ENCODE measurements around the gene GCNT2. TPM values are rescaled to one million over a fixed set of nuclear protein-coding genes. Genes with fewer than 3 reads are reported as not detected.

The GCNT2 gene
- total RNA-seq, 1 experiment from 2014 or later, result 51.2 TPM

DNA sequence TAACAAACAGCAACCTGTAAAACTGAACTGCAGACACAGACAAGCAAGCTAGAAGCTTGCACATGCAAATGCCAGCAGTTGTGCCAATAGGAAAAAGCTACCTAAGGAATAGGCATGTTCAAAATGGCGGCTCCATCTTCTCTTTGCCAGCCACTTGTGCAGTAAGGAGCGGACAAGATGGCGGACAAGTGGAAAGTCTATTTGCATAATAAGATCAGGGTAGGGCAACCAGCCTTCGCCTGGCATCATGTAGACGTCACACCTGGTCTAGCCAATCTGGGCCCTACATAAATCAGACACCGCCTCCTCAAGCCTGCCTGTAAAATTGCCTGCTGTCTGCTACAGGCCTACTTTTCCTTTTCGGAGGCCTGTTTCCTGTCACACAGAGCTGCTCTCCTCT is 155.3 kb downstream of the GCNT2 start:
- TF ChIP-seq, protein P1, sequence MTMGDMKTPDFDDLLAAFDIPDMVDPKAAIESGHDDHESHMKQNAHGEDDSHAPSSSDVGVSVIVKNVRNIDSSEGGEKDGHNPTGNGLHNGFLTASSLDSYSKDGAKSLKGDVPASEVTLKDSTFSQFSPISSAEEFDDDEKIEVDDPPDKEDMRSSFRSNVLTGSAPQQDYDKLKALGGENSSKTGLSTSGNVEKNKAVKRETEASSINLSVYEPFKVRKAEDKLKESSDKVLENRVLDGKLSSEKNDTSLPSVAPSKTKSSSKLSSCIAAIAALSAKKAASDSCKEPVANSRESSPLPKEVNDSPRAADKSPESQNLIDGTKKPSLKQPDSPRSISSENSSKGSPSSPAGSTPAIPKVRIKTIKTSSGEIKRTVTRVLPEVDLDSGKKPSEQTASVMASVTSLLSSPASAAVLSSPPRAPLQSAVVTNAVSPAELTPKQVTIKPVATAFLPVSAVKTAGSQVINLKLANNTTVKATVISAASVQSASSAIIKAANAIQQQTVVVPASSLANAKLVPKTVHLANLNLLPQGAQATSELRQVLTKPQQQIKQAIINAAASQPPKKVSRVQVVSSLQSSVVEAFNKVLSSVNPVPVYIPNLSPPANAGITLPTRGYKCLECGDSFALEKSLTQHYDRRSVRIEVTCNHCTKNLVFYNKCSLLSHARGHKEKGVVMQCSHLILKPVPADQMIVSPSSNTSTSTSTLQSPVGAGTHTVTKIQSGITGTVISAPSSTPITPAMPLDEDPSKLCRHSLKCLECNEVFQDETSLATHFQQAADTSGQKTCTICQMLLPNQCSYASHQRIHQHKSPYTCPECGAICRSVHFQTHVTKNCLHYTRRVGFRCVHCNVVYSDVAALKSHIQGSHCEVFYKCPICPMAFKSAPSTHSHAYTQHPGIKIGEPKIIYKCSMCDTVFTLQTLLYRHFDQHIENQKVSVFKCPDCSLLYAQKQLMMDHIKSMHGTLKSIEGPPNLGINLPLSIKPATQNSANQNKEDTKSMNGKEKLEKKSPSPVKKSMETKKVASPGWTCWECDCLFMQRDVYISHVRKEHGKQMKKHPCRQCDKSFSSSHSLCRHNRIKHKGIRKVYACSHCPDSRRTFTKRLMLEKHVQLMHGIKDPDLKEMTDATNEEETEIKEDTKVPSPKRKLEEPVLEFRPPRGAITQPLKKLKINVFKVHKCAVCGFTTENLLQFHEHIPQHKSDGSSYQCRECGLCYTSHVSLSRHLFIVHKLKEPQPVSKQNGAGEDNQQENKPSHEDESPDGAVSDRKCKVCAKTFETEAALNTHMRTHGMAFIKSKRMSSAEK (CRISPR knock-in tag; IDR thresholded peaks at IDR 0.05; ENCODE audit: borderline replicate concordance), result no peak
- TF ChIP-seq, protein P2, sequence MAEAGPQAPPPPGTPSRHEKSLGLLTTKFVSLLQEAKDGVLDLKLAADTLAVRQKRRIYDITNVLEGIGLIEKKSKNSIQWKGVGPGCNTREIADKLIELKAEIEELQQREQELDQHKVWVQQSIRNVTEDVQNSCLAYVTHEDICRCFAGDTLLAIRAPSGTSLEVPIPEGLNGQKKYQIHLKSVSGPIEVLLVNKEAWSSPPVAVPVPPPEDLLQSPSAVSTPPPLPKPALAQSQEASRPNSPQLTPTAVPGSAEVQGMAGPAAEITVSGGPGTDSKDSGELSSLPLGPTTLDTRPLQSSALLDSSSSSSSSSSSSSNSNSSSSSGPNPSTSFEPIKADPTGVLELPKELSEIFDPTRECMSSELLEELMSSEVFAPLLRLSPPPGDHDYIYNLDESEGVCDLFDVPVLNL (CRISPR knock-in tag; IDR thresholded peaks at IDR 0.05; ENCODE audit: borderline replicate concordance, low read depth), result no peak
- TF ChIP-seq, protein P3, sequence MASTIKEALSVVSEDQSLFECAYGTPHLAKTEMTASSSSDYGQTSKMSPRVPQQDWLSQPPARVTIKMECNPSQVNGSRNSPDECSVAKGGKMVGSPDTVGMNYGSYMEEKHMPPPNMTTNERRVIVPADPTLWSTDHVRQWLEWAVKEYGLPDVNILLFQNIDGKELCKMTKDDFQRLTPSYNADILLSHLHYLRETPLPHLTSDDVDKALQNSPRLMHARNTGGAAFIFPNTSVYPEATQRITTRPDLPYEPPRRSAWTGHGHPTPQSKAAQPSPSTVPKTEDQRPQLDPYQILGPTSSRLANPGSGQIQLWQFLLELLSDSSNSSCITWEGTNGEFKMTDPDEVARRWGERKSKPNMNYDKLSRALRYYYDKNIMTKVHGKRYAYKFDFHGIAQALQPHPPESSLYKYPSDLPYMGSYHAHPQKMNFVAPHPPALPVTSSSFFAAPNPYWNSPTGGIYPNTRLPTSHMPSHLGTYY (CRISPR knock-in tag; IDR thresholded peaks at IDR 0.05), result no peak
- TF ChIP-seq, protein P4, sequence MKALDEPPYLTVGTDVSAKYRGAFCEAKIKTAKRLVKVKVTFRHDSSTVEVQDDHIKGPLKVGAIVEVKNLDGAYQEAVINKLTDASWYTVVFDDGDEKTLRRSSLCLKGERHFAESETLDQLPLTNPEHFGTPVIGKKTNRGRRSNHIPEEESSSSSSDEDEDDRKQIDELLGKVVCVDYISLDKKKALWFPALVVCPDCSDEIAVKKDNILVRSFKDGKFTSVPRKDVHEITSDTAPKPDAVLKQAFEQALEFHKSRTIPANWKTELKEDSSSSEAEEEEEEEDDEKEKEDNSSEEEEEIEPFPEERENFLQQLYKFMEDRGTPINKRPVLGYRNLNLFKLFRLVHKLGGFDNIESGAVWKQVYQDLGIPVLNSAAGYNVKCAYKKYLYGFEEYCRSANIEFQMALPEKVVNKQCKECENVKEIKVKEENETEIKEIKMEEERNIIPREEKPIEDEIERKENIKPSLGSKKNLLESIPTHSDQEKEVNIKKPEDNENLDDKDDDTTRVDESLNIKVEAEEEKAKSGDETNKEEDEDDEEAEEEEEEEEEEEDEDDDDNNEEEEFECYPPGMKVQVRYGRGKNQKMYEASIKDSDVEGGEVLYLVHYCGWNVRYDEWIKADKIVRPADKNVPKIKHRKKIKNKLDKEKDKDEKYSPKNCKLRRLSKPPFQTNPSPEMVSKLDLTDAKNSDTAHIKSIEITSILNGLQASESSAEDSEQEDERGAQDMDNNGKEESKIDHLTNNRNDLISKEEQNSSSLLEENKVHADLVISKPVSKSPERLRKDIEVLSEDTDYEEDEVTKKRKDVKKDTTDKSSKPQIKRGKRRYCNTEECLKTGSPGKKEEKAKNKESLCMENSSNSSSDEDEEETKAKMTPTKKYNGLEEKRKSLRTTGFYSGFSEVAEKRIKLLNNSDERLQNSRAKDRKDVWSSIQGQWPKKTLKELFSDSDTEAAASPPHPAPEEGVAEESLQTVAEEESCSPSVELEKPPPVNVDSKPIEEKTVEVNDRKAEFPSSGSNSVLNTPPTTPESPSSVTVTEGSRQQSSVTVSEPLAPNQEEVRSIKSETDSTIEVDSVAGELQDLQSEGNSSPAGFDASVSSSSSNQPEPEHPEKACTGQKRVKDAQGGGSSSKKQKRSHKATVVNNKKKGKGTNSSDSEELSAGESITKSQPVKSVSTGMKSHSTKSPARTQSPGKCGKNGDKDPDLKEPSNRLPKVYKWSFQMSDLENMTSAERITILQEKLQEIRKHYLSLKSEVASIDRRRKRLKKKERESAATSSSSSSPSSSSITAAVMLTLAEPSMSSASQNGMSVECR (CRISPR knock-in tag; IDR thresholded peaks at IDR 0.05; ENCODE audit: borderline replicate concordance), result no peak
- no peak for TF ChIP-seq JAZF1 (CRISPR knock-in tag; IDR thresholded peaks at IDR 0.05)
- no peak for TF ChIP-seq NFE2L1 (CRISPR knock-in tag; IDR thresholded peaks at IDR 0.05)
- TF ChIP-seq, protein P5, sequence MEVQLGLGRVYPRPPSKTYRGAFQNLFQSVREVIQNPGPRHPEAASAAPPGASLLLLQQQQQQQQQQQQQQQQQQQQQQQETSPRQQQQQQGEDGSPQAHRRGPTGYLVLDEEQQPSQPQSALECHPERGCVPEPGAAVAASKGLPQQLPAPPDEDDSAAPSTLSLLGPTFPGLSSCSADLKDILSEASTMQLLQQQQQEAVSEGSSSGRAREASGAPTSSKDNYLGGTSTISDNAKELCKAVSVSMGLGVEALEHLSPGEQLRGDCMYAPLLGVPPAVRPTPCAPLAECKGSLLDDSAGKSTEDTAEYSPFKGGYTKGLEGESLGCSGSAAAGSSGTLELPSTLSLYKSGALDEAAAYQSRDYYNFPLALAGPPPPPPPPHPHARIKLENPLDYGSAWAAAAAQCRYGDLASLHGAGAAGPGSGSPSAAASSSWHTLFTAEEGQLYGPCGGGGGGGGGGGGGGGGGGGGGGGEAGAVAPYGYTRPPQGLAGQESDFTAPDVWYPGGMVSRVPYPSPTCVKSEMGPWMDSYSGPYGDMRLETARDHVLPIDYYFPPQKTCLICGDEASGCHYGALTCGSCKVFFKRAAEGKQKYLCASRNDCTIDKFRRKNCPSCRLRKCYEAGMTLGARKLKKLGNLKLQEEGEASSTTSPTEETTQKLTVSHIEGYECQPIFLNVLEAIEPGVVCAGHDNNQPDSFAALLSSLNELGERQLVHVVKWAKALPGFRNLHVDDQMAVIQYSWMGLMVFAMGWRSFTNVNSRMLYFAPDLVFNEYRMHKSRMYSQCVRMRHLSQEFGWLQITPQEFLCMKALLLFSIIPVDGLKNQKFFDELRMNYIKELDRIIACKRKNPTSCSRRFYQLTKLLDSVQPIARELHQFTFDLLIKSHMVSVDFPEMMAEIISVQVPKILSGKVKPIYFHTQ (CRISPR knock-in tag; IDR thresholded peaks at IDR 0.05), result no peak
- TF ChIP-seq, protein P6, sequence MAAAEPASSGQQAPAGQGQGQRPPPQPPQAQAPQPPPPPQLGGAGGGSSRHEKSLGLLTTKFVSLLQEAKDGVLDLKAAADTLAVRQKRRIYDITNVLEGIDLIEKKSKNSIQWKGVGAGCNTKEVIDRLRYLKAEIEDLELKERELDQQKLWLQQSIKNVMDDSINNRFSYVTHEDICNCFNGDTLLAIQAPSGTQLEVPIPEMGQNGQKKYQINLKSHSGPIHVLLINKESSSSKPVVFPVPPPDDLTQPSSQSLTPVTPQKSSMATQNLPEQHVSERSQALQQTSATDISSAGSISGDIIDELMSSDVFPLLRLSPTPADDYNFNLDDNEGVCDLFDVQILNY (CRISPR knock-in tag; IDR thresholded peaks at IDR 0.05), result no peak
- no peak for TF ChIP-seq TCF7 (CRISPR knock-in tag; IDR thresholded peaks at IDR 0.05; ENCODE audit: low read depth)
- TF ChIP-seq, protein P7, sequence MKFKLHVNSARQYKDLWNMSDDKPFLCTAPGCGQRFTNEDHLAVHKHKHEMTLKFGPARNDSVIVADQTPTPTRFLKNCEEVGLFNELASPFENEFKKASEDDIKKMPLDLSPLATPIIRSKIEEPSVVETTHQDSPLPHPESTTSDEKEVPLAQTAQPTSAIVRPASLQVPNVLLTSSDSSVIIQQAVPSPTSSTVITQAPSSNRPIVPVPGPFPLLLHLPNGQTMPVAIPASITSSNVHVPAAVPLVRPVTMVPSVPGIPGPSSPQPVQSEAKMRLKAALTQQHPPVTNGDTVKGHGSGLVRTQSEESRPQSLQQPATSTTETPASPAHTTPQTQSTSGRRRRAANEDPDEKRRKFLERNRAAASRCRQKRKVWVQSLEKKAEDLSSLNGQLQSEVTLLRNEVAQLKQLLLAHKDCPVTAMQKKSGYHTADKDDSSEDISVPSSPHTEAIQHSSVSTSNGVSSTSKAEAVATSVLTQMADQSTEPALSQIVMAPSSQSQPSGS (CRISPR knock-in tag; IDR thresholded peaks at IDR 0.05; ENCODE audit: borderline replicate concordance, low read depth), result no peak
- no peak for TF ChIP-seq ELF4 (CRISPR knock-in tag; IDR thresholded peaks at IDR 0.05; ENCODE audit: low read depth)
- TF ChIP-seq, protein P8, sequence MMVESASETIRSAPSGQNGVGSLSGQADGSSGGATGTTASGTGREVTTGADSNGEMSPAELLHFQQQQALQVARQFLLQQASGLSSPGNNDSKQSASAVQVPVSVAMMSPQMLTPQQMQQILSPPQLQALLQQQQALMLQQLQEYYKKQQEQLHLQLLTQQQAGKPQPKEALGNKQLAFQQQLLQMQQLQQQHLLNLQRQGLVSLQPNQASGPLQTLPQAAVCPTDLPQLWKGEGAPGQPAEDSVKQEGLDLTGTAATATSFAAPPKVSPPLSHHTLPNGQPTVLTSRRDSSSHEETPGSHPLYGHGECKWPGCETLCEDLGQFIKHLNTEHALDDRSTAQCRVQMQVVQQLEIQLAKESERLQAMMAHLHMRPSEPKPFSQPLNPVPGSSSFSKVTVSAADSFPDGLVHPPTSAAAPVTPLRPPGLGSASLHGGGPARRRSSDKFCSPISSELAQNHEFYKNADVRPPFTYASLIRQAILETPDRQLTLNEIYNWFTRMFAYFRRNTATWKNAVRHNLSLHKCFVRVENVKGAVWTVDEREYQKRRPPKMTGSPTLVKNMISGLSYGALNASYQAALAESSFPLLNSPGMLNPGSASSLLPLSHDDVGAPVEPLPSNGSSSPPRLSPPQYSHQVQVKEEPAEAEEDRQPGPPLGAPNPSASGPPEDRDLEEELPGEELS (CRISPR knock-in tag; IDR thresholded peaks at IDR 0.05), result no peak
- TF ChIP-seq, protein P9, sequence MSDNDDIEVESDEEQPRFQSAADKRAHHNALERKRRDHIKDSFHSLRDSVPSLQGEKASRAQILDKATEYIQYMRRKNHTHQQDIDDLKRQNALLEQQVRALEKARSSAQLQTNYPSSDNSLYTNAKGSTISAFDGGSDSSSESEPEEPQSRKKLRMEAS (CRISPR knock-in tag; IDR thresholded peaks at IDR 0.05), result no peak
- TF ChIP-seq NR3C1 (CRISPR knock-in tag; conservative IDR thresholded peaks at IDR 0.05; ENCODE audit: low read depth), result no peak
- no peak for TF ChIP-seq SMAD4 (CRISPR knock-in tag; IDR thresholded peaks at IDR 0.05)
- no peak for TF ChIP-seq TP53 (CRISPR knock-in tag; IDR thresholded peaks at IDR 0.05)
- TF ChIP-seq GABPB1 (CRISPR knock-in tag; IDR thresholded peaks at IDR 0.05), result no peak
- TF ChIP-seq ZNF396 (CRISPR knock-in tag; IDR thresholded peaks at IDR 0.05; ENCODE audit: borderline replicate concordance), result no peak
- H3K9me3 Mint-ChIP-seq, result peaks cover 6% of the 10 kb centered on the region; the same call in 1 of the 2 replicates
- ChIA-PET POLR2A (no interaction called here), CTCF (no interaction called here)
- H3K36me3 Mint-ChIP-seq, result no peaks in the 10 kb centered on the region
- no peak overlapping the region for H3K27ac Mint-ChIP-seq
- DNase-seq (ENCODE audit: low spot score) (no peak), ATAC-seq (no peak)
- H3K4me1 Mint-ChIP-seq, result peaks cover 2% of the 10 kb centered on the region; the same call in 1 of the 2 replicates
- H3K4me3 Mint-ChIP-seq, result no peak overlapping the region
- H3K27me3 Mint-ChIP-seq (ENCODE audit: low read depth), result no peaks in the 10 kb centered on the region
